Measurements from ENCODE around the gene GAK.

- no peak for TF ChIP-seq CTCF (IDR thresholded peaks at IDR 0.05 in 4 of 5, conservative IDR thresholded peaks at IDR 0.05 in 1 of 5)
- TF ChIP-seq POLR2A (IDR thresholded peaks at IDR 0.05), result no peak
These were observed 35.5 kb downstream of the GAK start for GRCh38 chr4:896630-897029.

All from gastrocnemius medialis (tissue), 4 donors.